Cardiac muscle cell (in vitro differentiated cells and primary cell): ENCODE results near the gene SMARCD3. TPM values are rescaled to one million over a fixed set of nuclear protein-coding genes. Genes with fewer than 3 reads are reported as not detected.

ENCODE experiments used
- DNase-seq, 2 donors: peaks; one replicate each; pipeline versions ENCODE4 v3.0.0 to v3.0.0-alpha.2; 2010 to 2017; ENCODE audit warnings: low read depth in 1 of 2, low spot score in 1 of 2
- H3K27ac ChIP-seq: fragments of 200-600 bp; sonication (generic); 2 replicates; pipeline ENCODE4 v1.5.1; 2016
- H3K27me3 ChIP-seq: fragments of 200-600 bp; sonication (generic); 2 replicates; pipeline ENCODE4 v1.6.0; 2016; ENCODE audit warnings: control low read depth
- H3K36me3 ChIP-seq: fragments of 200-600 bp; sonication (generic); 2 replicates; pipeline ENCODE4 v1.5.1; 2016; ENCODE audit warnings: control low read depth
- H3K4me1 ChIP-seq: fragments of 200-600 bp; sonication (generic); 2 replicates; pipeline ENCODE4 v1.8.1; 2017; ENCODE audit warnings: low read depth, mild to moderate bottlenecking, mixed run types
- H3K4me3 ChIP-seq: fragments of 200-600 bp; sonication (generic); 2 replicates; pipeline ENCODE4 v1.5.1; 2016; ENCODE audit warnings: mild to moderate bottlenecking
- H3K9me3 ChIP-seq: fragments of 200-600 bp; sonication (generic); 2 replicates; pipeline ENCODE4 v1.5.1; 2017; ENCODE audit warnings: low read depth, mild to moderate bottlenecking, control low read depth
- polyA plus RNA-seq: library from polyadenylated mRNA; unstranded; fragments of >200 nt; fragmentation: Nextera tagmentation; extraction: Ambion mirVana; gene quantifications from 2 replicates; pipeline ENCODE4 v1.2.1, GENCODE V29; 2016
- total RNA-seq: library from RNA; depleted of rRNA; stranded (reverse); fragments of >200 nt; gene quantifications from 2 replicates; pipeline ENCODE4 v1.2.3, GENCODE V29; 2016
- TF ChIP-seq, protein P1 (sequence below): IDR thresholded peaks from 2 replicates; pipeline ENCODE4 v1.5.1; 2012; ENCODE audit warnings: low read depth, mild to moderate bottlenecking, low read length

SMARCD3 gene
- total and polyA plus RNA-seq, 2 experiments from 2014 or later: 180 to 237 TPM

DNA sequence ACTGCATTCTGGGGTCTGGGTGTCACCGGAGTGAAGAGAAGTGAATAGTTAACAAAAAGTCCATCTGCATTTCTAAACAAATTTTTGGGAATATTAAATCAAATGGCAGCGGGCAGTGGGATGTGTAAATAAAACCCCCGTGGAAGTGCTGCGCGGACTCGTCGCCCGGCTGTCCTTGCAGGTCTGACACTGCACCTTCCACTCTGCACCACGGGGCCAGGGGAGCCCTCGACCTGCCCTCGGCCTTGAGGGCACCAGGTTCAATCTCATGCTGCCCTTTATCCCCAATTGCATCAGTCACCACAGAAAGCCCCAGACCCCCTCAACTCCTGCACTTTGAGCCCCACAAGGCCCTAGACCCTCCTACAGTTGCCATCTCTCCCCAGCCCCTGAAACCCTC lies 6.4 kb upstream of the SMARCD3 start:
- Histone ChIP-seq H3K4me3 (no peak overlapping the region), H3K27me3 (no peaks in the 10 kb centered on the region), H3K36me3 (no peaks in the 10 kb centered on the region), H3K27ac (no peak overlapping the region), H3K4me1 (peaks cover 28% of the 10 kb centered on the region), H3K9me3 (no peaks in the 10 kb centered on the region)
- TF ChIP-seq, protein P1, sequence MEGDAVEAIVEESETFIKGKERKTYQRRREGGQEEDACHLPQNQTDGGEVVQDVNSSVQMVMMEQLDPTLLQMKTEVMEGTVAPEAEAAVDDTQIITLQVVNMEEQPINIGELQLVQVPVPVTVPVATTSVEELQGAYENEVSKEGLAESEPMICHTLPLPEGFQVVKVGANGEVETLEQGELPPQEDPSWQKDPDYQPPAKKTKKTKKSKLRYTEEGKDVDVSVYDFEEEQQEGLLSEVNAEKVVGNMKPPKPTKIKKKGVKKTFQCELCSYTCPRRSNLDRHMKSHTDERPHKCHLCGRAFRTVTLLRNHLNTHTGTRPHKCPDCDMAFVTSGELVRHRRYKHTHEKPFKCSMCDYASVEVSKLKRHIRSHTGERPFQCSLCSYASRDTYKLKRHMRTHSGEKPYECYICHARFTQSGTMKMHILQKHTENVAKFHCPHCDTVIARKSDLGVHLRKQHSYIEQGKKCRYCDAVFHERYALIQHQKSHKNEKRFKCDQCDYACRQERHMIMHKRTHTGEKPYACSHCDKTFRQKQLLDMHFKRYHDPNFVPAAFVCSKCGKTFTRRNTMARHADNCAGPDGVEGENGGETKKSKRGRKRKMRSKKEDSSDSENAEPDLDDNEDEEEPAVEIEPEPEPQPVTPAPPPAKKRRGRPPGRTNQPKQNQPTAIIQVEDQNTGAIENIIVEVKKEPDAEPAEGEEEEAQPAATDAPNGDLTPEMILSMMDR: no peak
- DNase-seq: no peak

DNA sequence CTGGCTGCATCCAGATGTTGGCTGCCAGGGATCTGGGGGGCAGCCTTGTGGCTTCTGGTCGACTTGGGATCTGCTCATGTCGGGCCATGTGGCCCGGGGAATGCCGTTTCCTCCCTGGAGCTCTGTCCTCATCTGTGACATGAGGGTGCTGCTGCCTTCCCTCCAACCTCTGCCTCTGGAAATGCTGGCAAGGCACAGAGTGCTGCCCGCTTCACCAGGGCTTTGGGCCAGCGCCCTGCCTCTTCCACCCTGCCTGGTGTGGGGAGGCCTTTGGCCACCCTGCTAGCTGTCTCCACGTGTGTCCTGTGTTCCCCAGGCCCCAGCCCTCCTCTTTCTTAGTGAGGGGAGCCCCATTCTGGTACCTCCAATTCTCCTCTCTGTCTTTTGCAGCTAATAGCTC lies 5.8 kb upstream of the SMARCD3 start:
- no peak overlapping the region for H3K27ac ChIP-seq
- TF ChIP-seq, protein P1: no peak
- no peaks in the 10 kb centered on the region for H3K27me3 ChIP-seq
- peaks cover 34% of the 10 kb centered on the region for H3K4me1 ChIP-seq
- no peaks in the 10 kb centered on the region for H3K36me3 ChIP-seq
- no peaks in the 10 kb centered on the region for H3K9me3 ChIP-seq
- no peak overlapping the region for H3K4me3 ChIP-seq
- DNase-seq: no peak

DNA sequence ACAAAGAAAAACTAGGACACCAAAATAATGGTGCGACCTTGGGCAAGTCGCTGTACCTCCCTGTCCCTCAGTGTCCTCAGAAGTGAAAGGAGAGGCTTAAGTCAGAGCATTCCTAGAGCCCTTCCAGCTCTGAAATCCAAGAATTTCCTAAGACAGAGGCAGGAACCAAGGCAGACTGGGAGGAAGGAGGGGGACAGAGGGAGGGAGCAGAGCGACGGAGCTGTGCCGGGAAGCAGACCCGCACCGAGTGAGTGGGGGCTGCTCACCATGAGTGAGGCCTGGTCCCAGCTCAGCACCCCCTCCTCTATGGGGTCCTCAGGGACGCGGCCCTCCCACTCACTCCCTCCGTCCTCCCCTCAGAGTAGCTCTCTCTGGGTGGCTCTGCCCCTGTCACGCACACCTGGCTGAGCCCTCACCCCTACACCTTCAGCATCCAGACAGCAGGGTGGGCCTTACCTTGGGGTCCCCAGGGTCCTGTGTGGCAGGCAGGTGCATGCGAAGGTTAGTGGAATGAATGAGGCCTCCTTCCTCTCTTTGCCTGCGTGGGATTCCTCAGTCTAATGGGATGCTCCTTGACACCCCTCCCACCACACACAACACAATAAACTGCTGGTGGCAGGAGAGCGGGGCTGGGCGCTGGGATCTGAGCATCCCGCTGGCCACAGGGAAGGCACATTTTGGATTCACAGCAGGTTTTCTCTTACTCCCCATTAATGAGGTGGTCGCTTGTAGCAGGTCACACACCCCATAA lies 4.6 kb upstream of the SMARCD3 start:
- Histone ChIP-seq H3K27ac (peak overlapping the region; percentile 96), H3K4me3 (no peak overlapping the region), H3K36me3 (peaks cover 4% of the 10 kb centered on the region), H3K9me3 (no peaks in the 10 kb centered on the region), H3K27me3 (no peaks in the 10 kb centered on the region), H3K4me1 (peaks cover 34% of the 10 kb centered on the region)
- TF ChIP-seq, protein P1: no peak
- no peak for DNase-seq

DNA sequence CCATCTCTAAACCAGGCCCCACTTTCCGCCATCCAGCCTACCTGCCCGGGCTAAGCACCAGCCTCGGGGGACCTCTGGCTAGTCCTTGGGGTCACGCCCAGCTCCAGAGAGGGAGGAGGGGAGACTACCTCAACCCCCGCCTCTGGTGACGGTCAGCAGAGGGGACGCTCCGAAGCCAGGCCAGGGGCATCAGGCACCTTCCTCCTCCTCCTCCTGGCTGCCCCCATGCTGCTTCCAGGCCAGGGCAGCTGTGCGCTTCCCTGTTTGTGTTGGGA lies 4.0 kb upstream of the SMARCD3 start:
- Histone ChIP-seq H3K27me3 (no peaks in the 10 kb centered on the region), H3K4me1 (peaks cover 34% of the 10 kb centered on the region), H3K4me3 (peak overlapping the region; percentile 36), H3K27ac (peak overlapping the region; percentile 96), H3K36me3 (peaks cover 4% of the 10 kb centered on the region), H3K9me3 (no peaks in the 10 kb centered on the region)
- TF ChIP-seq, protein P1: no peak
- DNase-seq: no peak

DNA sequence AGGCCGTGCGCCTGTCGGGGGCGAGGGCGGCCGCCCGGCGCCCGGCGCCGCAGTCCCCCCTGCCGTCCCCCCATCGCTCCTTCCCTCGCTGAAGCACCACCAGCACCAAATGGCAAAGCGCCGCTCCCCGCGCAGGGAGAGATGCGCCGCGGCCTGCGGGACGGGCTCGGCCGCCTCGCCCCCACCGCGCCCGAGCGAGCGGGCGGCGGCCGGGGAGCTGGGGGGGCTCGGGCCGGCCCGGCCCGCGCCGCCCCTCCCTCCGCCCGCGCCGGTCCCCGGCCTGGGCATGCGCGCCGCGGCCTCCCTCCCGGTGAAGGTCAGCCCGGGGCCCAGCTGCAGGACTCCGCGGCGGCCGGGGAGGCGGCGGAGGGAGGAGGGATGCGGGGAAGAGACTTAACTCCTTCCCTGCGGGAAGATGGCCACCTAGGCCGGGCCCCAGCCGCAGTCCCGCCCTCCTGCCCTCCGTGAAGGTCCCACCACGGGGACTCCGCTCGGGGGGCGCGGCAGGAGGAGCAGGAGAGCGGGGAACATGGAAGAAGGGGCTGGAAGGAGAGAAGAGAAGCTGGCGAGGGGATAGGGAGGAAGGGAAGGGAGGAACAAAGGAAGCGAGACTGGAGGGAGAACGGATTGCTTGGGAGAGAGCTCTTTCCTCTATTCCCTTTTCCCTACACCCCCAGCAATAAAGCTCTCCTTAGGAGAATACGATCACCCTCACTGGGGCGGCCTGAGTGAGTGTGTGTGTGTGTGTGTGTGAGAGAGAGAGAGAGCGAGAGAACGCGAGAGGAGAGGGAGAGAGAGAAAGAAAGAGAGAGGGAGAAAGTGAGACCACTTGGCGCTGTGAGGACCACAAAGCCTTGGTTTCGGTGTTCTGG lies 3.4 kb upstream of the SMARCD3 start:
- Histone ChIP-seq H3K36me3 (peaks cover 4% of the 10 kb centered on the region), H3K4me1 (peaks cover 38% of the 10 kb centered on the region), H3K4me3 (peak overlapping the region; percentile 36), H3K27ac (peak overlapping the region; percentile 99), H3K27me3 (no peaks in the 10 kb centered on the region), H3K9me3 (no peaks in the 10 kb centered on the region)
- TF ChIP-seq, protein P1: no peak
- DNase-seq: peak; percentile 87 to 88
